Left lung (tissue), 10 donors: ENCODE measurements around the gene NKX6-2. TPM values are rescaled to one million over a fixed set of nuclear protein-coding genes. Genes with fewer than 3 reads are reported as not detected.

ENCODE experiments used
- ATAC-seq: fragments of 200-7000 bp; cut with Tn5 transposase; one replicate; pipeline ENCODE4 v1.9.1; 2020; ENCODE audit warnings: moderate library complexity
- DNase-seq, 4 donors: peaks; one replicate each; pipeline ENCODE4 v3.0.0-alpha.2; 2013 to 2020
- H3K27ac ChIP-seq, 2 donors: fragments of 200-600 bp; sonication (generic) in 1 of 2; one replicate each; pipeline versions ENCODE4 v1.5.0 to v1.8.0; 2020 to 2021
- H3K27me3 ChIP-seq, 2 donors: fragments of 200-600 bp; sonication (generic) in 1 of 2; one replicate each; pipeline versions ENCODE4 v1.5.0 to v1.8.0; 2020 to 2021
- H3K36me3 ChIP-seq, 2 donors: fragments of 200-600 bp; sonication (generic) in 1 of 2; one replicate each; pipeline versions ENCODE4 v1.5.0 to v1.8.0; 2020 to 2021
- H3K4me1 ChIP-seq, 2 donors: fragments of 200-600 bp; one replicate each; pipeline ENCODE4 v1.8.0; 2021
- H3K4me3 ChIP-seq, 2 donors: fragments of 200-600 bp; sonication (generic) in 1 of 2; one replicate each; pipeline versions ENCODE4 v1.5.0 to v1.8.0; 2020 to 2021; ENCODE audit warnings: mild to moderate bottlenecking in 1 of 2
- H3K9me3 ChIP-seq, 2 donors: fragments of 200-600 bp; sonication (generic) in 1 of 2; one replicate each; pipeline versions ENCODE4 v1.5.0 to v1.8.0; 2020 to 2021
- intact Hi-C, 2 donors: fragments of 100-400 bp; cut with DNase I; formaldehyde crosslinking; loops; one replicate each; pipeline versions ENCODE4 v1.11.2 to v1.14.2; 2022
- polyA plus RNA-seq, 6 donors: library from polyadenylated mRNA; unstranded; fragments of 120-200 nt; gene quantifications; one replicate each; pipeline ENCODE4 v1.2.1, GENCODE V29; 2013; ENCODE audit not compliant: insufficient read length in 6 of 6
- total RNA-seq, 2 donors: library from RNA; stranded (reverse); fragmentation: NEBNext Ultra II Directional; extraction: Animal tissue kit (Norgen Biotek cat#: 25700); gene quantifications; one replicate each; pipeline ENCODE4 v1.2.1, GENCODE V29; 2021
- TF ChIP-seq, protein P1 (sequence below), 2 donors: fragments of 200-600 bp; sonication (generic) in 1 of 2; IDR thresholded peaks; one replicate each; pipeline versions ENCODE4 v1.5.0 to v1.8.0; 2021; ENCODE audit warnings: antibody characterized with exemption in 2 of 2
- donor health status: DM: no; HTN: yes; CAD: no.
- donor health status: DM: no; HTN: no; CAD: no.

The NKX6-2 gene
- total and polyA plus RNA-seq, 8 donors, result 4.5 to 6.5 (median 6.1) TPM; not detected in 2

DNA sequence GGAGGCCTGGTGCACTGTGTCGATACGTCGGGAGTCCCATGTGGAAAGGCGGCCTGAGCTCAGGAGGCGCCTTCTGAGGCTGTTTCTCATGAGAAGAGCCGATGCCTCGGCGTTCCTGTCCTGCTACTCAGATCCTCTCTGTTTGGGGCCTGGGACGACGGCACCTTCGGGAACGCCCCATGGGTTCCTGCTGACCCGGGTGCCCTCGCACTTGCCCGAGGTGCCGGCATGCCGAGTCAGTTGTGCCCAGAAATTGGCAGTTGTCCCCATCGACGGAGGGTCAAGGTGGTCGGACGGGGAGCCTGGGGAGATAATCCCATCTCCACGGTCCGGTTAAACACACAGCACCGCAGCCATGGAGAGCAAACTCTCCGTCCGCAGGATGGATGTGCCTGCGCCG, 33.0 kb downstream of the NKX6-2 start:
- H3K4me3 ChIP-seq, result no peak overlapping the region
- no peaks in the 10 kb centered on the region for H3K27me3 ChIP-seq
- TF ChIP-seq, protein P1, sequence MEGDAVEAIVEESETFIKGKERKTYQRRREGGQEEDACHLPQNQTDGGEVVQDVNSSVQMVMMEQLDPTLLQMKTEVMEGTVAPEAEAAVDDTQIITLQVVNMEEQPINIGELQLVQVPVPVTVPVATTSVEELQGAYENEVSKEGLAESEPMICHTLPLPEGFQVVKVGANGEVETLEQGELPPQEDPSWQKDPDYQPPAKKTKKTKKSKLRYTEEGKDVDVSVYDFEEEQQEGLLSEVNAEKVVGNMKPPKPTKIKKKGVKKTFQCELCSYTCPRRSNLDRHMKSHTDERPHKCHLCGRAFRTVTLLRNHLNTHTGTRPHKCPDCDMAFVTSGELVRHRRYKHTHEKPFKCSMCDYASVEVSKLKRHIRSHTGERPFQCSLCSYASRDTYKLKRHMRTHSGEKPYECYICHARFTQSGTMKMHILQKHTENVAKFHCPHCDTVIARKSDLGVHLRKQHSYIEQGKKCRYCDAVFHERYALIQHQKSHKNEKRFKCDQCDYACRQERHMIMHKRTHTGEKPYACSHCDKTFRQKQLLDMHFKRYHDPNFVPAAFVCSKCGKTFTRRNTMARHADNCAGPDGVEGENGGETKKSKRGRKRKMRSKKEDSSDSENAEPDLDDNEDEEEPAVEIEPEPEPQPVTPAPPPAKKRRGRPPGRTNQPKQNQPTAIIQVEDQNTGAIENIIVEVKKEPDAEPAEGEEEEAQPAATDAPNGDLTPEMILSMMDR (IDR thresholded peaks at IDR 0.05), result no peak
- H3K27ac ChIP-seq, result no peak overlapping the region
- DNase-seq (no peak), ATAC-seq (no peak)
- intact Hi-C loops, result no loop called here
- H3K36me3 ChIP-seq, result peaks cover 0 to 75% of the 10 kb centered on the region in 2 donors
- H3K4me1 ChIP-seq, result no peaks in the 10 kb centered on the region
- no peaks in the 10 kb centered on the region for H3K9me3 ChIP-seq

DNA sequence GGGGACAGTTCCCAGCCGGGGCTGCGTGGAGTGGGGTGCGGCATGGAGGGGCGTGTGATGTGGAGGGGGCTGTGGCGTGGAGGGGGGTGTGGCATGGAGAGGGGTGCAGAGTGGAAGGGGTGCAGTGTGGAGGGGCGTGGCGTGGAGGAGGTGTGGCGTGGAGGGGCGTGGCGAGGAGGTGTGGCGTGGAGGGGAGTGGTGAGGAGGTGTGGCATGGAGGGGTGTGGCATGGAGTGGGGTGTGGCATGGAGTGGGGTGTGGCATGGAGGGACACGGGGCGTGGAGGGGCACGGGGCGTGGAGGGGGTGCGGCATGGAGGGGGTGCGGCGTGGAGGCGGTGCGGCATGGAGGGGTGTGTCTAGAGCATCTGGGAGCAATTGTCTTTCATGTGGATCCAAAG, 33.6 kb downstream of the NKX6-2 start:
- no peaks in the 10 kb centered on the region for H3K9me3 ChIP-seq
- ATAC-seq, result no peak
- no peak for DNase-seq

DNA sequence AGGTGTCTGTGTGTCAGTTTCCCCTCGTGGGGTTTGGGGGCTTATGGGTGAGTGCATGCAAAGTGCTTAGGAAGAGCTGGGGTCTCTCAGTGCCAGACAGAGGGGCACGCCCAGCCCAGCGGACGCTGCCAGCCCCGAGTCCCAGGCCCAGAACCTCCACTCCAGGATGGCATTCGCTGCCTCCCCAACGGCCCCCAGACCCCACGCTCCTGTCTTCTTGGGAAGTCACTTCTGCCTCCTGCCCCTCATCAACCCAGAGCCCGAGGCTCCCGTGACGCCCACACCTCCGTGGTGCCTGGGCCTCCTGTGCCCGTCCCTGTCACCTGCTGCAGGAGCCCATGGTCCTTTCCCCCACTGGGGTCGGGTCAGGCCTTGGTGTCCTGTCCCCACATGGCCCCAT, 35.0 kb downstream of the NKX6-2 start:
- TF ChIP-seq, protein P1 (IDR thresholded peaks at IDR 0.05), result no peak
- Histone ChIP-seq H3K36me3 (peaks cover 0 to 55% of the 10 kb centered on the region in 2 donors), H3K4me3 (no peak overlapping the region), H3K27me3 (no peaks in the 10 kb centered on the region), H3K27ac (no peak overlapping the region), H3K9me3 (no peaks in the 10 kb centered on the region), H3K4me1 (no peaks in the 10 kb centered on the region)
- no peak for DNase-seq
- ATAC-seq, result no peak
- intact Hi-C loops, result no loop called here

More for the DNA sequence above, 33.6 kb downstream of the NKX6-2 start:
- no peak overlapping the region for H3K4me3 ChIP-seq
- intact Hi-C loops, result no loop called here
- H3K27me3 ChIP-seq, result no peaks in the 10 kb centered on the region
- no peaks in the 10 kb centered on the region for H3K4me1 ChIP-seq
- peaks cover 0 to 69% of the 10 kb centered on the region in 2 donors for H3K36me3 ChIP-seq
- no peak overlapping the region for H3K27ac ChIP-seq
- TF ChIP-seq, protein P1 (IDR thresholded peaks at IDR 0.05), result no peak

DNA sequence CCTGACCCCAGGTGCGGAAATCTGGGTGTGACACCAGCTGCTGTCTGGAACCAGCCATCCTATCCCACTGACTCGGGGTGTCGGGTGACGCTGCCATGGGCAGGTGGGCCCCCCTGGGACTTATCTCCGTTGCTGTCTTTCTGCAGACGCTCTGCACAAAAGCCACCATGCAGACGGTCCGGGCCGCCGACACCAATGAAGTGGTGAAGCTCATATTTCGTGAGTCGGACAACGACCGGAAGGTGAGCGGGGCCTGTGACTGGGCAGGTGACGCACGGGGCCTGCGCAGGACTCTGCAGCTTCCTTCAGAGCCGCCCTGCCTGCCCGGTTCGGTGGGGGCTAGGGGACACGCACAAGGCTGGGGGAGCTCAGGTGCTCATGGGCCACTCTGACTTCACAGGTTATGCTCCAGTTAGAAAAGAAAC, 36.6 kb downstream of the NKX6-2 start:
- TF ChIP-seq, protein P1 (IDR thresholded peaks at IDR 0.05), result no peak
- H3K27ac ChIP-seq, result no peak overlapping the region
- intact Hi-C loops, result no loop called here
- no peaks in the 10 kb centered on the region for H3K4me1 ChIP-seq
- no peak for DNase-seq
- H3K4me3 ChIP-seq, result no peak overlapping the region
- H3K36me3 ChIP-seq, result peaks cover 0 to 46% of the 10 kb centered on the region in 2 donors
- H3K27me3 ChIP-seq, result no peaks in the 10 kb centered on the region
- H3K9me3 ChIP-seq, result no peaks in the 10 kb centered on the region
- no peak for ATAC-seq

DNA sequence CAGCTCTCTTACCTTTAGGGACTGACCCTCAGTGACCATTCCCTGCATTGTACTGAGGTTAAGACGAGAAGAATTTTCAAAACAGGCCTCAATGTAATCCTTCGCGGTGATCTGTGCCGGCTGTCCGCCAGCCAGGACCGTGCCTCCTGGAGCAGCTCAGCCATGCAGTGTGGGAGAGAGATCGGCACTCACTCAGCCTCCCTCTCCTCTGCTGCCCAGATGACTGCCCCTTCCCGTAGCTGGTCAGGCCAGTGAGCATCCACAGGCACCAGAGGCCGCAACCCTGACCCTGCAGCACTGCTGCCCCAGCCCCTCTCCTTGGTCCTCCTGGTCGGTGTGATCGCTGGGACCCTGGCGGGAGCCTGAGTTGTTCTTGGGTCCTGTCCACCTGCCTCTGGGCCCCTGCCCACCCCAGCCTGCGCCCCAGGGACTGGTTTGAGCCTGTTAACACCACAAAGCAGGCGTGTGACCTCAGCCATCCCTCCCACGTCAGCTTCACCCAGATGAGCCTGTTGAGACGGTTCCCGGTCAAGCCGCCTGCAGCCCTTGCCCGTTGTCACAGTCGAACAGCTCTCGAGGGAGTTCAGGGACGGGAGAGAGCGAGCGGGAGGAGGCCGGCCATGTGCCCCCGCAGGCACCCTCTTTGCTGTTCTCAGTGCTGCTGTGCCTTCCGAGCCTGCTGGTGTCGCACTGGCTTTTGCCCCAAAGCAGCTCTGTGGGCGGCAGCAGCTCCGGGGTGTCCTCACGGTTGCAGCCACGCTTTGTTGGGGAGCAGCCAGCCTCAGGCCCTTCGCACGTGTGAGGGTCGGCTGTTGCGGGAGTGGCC, 37.2 kb downstream of the NKX6-2 start:
- TF ChIP-seq, protein P1 (IDR thresholded peaks at IDR 0.05), result no peak
- intact Hi-C loops, result no loop called here
- no peak for DNase-seq
- no peaks in the 10 kb centered on the region for H3K9me3 ChIP-seq
- no peak for ATAC-seq
- no peaks in the 10 kb centered on the region for H3K4me1 ChIP-seq
- peaks cover 0 to 45% of the 10 kb centered on the region in 2 donors for H3K36me3 ChIP-seq
- H3K4me3 ChIP-seq, result no peak overlapping the region
- no peaks in the 10 kb centered on the region for H3K27me3 ChIP-seq
- H3K27ac ChIP-seq, result no peak overlapping the region
